ENCODE results near the gene XXYLT1.

The XXYLT1 gene

DNA sequence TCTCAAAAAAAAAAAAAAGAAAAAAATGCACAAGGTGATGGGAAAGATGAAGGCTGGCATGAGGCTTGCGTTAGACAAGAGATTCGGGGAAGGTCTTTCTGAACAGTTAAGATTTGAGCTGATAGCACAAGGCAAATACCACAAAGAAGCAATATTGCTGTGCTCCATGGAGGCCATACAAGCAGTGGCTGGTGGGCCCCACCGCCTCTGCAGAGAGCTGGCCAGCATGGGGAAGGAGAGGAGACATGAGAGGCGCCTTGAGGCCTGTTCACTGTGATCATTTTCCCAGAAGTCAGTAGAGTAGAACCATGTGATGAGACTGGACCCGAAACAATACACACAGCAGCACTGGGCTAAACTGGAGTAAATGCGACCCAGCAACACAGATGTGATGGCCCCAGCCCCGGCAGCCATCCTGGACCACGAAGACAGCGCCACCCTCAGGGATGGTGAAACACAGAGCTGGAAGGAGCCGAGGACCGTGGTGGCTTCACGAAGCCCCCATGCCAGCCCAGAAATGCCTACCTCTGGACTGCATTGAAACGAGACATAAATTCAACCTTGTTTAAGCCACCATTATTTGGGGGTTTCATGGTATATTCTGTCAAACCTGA lies 5.5 kb downstream of the XXYLT1 start:
- DNase-seq: no peak

DNA sequence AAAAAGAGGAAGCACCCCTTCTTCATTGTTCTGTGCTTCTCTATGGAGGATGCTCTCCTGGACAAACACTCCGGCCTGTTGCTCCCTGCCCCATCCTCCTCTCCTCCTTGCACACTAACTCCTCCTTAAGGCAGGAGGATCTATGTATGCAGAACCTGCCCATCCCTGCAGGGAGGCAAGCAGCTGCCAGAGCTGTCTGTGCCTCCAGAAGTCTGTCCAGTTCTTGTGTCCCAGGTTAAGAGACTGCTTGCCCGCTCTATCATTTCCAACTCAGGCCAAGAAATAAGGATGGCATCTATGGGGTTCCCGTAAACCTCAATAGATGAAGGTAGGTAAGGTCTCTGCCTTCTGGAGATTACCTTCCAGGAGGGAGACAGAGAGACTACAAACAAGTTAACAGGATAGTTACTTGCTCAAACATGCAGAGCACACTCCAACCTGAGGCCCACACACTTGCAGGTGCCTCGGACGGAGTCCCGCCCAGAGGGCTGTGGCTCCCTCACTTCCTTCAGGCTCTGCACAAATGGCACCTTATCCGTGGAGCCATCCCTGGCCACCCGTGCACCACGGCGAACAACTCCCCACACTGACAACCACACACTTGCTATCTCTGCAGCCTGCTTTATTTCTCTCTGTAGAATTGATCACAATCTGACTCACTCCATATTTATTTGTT lies 6.9 kb downstream of the XXYLT1 start:
- DNase-seq: no peak

DNA sequence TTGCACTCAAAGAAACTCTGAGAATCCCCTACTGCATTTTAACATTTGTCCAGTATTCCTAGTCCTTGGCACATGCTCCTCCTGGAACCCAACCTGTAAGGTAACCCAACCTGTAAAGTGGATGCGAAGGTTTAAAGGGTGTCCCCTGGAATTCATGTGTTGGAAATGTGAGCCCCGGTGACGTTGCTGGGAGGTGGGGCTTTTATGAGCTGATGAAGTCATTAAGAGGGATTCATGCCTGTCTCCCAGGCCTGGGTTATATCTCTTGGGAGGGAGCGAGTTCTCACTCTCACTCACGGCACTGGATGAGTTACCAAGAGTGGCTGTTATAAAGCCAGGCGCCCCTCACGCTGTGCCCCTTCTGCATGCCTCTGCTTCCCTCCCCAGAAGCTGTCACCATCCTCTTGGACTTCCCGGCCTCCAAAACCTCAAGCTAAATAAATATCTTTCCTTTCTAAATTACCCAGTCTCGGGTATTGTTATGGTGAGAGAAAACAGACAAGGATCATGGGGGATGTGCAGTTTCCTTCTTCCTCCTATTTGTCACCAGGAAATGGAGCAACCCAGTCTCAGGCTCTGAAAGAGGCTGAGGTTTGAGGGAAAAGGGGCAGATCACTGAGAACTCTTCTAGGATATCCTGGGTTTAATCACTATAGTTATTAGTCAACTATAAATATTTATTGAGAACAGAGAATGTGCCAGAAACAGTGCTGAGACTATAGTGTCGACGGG lies 7.6 kb downstream of the XXYLT1 start:
- no peak for DNase-seq

DNA sequence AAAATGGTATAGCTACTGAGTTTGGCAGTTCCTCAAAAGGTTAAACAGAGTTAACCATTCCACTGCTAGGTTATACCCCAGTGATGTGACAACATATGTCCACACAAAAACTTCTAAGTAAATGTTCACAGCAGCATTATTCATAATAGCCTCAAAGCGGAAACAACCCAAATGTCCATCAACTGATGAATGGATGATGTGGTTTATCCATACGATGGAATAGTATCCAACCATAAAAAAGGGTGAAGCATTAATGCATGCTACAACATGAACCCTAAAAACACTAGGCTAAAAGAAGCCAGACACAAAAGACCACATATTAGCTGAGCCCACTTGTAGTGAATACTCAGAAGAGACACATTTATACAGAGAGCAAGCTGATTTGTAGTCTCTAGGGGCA lies 9.0 kb downstream of the XXYLT1 start:
- DNase-seq: no peak

DNA sequence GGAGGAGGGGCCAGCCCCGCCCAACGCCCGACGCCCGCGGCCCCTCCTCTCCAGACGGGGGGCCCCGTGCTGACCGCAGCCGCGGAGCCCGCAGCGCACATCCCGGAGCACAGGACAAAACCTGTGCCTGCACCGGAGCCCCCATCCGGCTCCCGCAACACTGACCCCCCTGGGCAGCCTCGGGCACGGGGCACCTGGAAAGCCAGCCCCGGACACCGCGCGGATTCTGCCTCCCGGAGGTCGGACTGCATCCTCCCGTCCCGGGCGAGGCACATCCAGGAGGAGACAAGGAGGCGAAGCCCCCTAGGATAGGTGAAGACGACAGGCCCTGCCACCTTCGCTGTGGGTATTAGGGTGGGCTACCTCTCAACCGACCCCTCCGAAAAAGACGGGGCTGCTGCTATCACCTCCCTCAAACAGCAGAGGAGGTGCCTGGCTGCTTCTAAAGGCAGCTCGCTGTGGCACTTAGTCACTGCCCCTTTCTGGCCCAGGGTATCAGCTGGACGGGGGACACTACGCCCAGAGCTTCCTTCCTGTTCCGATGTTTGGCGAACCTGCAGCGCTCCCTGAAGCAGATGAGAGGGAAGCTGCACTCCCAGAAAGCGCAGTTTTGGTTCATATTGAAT lies 10.6 kb downstream of the XXYLT1 start:
- DNase-seq: peak in 1 of 2 experiments; percentile 22

DNA sequence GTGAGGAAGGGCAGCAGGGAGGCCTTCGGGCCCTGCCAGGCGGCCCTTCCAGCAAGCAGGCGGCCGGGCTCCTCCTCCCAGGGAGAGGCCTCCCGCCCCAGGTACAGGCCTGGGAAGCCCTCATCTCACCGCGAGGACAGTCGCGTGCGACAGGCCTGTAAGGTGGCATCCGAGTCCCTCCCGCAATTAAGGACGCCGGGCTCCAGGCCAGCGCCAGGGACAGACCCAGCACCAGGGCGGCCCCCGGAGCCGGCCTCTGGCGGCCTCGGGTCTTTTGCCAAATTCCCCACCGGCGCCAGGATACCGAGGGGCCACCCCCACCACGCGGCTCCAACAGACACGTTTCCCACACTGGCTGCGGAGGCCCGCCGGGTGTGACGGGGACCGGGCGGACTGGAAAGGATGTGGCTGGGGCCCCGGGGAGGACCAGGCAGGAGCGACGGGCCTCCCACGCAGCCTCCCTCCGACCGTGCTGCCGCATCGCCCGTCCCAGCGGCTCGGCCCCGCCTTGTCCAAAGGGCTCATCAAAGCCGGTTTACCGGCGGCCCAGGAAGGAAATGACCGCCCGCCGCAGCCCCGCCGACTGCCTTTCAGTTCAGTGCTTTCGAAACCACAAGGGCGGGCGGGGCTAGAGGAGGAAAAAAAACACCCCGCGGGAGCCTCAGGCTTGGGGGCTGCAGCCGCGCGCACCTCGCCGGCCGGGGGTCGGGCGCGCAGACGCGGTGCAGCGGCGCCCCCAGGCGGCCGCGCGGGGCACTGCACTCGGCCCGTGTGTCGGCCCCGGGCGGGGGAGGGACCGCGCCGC lies 11.3 kb downstream of the XXYLT1 start:
- DNase-seq: peak; percentile 73 to 75

DNA sequence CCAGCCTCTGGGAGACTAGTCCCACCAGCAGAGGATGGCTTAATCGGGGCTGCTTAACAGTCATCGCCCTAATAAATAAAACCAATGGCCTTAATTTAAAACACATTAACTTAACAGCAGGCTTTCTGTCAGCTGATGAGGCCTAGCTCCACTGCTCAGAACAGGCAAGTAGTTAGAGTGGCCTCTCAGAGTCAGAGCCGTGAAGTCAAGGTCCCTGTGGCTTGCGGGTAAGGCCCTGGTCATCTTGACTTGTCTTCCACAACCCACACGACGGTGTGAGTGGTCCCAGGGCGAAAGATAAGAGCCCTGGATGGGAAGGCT lies 11.8 kb downstream of the XXYLT1 start:
- no peak for DNase-seq

DNA sequence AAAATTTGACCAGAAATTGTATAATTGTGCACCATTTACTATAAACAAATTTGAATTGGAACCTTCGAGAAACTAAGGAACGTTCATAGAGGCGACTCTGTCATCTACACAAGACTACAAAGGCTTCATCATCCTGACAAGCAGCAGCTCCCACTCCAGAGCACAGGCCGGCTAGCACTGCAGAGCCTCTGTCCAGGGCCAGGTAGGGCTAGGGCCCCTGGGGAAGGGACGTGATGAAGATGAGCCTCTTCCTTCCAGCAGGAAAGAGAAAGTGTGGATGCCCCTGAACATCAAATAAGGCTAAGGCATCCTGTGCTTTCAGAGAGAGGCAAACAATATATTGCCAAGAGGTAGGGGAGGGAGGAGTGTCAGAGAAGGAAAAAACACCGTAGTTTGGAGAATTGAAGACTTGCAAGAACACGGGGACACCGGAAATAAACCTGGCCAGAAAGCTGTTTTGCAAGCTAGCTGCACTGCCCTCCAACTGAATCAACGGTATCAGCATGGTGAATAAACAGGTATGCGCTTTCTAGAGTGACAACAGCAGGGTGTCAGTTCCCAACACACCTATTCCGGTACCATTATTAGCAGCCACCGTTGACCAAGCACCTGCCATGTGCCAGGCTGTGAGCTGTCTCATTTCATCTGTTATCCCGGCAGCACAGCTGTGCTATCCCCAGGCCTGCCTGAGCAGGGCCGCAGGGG lies 12.4 kb downstream of the XXYLT1 start:
- DNase-seq: no peak

DNA sequence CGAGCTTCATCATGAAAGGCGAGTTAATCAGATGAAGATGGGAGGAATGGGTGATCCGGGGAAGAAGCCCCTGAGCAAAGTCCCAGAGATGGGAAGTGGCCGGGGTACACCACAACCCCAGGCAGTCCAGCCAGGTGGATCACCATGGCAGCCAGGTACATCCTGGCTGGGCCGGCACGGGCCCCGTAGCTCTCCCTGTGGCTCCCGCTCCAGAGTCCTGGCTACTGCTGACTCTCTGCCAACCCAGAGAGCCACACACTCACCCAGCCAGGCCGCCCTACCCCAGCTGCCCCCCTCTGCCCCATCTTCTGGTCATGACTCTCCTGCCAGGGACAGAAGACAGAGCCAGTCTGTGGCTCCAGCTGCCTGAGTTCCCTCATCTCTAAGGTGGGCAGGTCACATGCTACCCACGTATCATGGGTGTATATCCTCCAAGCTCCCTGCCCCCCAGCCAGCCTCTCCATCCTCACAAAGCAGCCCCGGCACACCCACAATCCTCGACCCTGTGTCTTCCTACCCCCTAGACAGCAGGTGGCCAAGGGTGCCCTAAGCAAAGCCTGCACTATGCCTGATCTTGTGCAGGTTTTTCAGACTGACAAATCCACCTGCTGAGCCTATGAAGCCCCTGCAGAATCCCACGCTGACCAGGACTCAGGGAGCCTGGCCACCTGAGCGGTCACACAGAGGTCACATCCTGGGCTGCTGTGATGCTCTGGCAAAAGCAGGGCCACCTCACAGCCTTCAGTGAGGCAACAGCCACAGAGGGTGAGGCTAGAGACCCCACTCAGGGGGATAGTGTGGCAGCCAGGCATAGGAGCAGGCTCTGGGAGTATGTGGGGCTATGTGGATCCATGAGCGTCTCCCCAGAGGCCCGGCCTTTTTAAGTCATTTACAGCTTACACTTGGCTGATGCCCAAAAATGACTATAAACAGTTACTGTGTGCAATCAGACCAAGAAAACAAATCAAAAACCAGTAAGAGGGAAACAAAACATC lies 13.2 kb downstream of the XXYLT1 start:
- DNase-seq: no peak

DNA sequence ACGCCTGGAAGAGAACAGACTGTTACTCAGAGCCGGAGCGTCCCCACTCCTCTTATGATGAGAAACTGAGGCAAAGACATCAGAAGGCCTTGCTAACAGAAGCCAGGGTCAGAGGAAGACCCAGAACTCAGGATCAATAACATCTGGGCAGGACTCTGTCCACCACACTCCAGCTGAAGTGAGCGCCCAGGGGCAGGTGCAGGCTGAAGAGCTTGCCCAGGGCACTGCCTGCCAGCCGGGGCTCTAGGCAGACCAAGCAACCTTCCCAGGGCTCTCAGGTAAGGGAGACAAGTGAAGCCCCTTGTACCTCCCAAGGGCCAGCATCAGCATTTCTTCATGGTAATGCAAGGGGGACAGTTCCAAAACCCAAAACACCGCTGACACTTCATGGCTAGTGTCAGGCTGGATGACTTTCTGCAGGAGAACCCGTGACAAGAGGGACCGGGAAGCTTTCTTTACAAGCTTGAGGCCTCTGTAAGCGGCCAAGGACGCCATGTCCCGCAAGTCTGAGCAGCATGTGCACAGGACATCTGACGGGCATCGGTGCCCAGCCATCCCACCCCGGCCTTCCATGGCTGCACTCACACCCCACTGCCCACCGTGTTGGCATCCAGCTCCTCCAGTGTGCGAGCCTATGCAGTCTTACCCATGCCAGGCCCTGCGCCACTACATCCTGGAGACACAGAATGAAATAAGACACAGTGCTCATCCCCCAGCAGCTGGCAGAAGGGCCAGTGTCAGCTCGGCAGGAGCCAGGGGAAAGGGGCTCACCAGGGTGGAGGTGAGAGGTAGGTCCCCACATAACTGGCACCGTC lies 14.1 kb downstream of the XXYLT1 start:
- no peak for DNase-seq

DNA sequence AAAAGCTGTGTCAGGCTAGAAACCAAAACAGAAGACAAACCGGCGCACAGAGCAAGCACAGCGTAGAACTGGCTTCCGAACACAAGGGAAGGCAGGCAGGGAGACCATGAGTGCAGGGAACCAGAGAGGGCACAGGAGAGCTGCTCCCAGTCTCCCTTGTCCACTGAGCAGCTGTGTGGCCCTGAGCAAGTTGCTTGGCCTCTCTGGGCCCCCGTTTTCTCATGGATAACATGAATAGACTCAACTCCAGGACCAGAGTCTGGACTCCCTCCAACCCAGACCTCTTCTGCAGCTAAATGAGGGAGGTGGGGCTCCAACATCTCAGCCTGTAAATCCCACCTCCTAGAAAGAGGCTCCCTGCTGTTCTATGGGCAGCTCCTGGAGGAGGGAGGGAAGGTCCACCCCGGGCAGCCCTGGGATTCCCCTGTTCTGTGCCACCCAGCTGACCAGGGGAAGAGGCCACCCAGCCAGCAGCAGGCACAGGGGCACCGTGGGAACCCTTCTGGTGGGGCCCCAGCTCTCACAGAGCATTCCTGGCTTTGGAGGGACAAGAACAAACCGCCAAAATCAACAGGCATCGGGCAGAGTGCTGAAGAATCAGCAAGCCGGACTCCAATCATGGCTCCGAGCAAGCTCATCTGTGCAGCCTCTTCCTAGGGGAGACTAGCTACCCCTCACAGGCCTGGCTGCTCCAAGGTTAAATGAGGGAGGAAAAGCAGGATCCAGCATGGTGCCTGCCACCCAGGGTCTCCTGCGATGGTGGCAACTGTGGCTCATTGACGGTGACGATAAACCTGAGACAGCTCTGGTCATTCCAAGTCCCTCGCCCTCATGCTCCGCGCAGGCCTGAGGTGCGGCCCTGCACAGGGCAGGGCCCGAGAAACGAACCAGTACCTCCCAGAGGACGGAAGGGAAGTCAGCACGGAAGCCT lies 15.1 kb downstream of the XXYLT1 start:
- no peak for DNase-seq

DNA sequence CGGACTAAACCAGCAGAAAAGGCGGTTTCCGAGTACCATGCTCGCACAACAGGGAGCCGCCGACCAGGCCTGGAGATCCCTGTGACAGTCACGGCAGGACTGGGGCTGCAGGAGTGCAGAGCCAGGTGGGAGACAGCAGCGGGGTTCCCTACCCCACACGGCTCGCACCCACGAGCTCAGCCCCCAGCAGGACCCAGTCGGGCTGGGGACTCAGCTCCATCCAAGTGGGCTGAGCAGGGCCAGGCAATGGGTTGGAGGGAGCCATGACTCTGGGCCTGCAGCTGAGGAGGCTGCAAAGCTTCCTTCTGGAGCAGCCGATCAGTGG lies 15.8 kb downstream of the XXYLT1 start:
- DNase-seq: no peak

DNA sequence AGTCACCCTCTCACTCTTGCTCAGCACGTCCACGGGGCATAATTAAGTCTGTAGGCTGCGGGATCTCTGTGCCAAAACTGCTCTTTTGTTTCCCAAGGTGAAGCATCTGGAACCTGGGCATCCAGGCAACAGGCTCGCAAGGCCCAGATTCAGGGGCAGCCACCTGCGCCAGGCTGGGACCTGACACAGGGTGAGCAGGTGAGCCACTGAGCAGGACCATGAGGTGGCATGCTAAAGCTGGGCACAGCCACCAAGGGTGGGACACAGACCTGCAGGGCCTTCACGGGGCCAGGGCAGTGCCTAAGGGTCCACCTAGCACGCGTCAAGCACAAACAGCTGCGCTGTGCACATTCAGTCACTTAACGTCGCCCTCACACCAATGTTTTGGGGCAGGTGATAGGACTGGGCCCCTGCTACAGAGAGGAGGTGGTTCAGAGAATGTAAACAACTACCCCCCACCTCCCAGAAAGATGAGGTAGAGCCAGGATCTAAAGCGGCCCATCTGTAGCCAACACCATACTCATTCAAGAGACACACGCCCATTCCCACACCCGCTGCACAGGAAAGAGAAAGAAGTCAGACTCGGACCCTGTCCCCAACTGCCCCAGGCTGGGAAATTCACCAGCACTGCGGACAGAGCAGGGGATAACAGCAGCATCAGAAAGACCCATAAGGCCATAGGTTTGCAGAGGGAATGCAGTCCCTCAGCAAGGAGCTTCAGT lies 16.3 kb downstream of the XXYLT1 start:
- DNase-seq: no peak

DNA sequence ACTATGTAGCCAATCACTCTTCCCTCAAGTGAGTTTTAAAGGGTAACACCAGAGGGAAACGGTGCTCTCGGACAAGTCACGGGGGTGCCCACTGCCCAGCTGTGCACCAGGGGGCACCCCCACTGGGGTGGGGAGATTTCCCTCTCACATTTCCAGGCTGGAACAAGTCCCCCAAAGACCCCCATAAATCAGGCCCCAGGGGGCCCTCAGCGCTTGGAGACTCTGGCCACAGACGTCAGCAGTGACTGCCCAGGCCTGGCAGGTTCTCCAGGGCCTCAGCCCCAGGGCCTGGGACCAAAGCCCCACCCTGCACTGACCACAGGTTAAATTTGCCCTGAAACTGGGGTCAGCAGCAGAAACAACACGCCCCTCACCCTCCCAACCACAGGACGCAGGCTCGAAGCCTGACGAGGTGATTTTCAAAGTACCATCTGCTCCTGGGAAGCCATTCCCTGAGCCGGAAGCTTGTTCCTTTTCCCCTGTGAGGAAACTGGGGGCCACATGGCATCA lies 17.0 kb downstream of the XXYLT1 start:
- DNase-seq: no peak

DNA sequence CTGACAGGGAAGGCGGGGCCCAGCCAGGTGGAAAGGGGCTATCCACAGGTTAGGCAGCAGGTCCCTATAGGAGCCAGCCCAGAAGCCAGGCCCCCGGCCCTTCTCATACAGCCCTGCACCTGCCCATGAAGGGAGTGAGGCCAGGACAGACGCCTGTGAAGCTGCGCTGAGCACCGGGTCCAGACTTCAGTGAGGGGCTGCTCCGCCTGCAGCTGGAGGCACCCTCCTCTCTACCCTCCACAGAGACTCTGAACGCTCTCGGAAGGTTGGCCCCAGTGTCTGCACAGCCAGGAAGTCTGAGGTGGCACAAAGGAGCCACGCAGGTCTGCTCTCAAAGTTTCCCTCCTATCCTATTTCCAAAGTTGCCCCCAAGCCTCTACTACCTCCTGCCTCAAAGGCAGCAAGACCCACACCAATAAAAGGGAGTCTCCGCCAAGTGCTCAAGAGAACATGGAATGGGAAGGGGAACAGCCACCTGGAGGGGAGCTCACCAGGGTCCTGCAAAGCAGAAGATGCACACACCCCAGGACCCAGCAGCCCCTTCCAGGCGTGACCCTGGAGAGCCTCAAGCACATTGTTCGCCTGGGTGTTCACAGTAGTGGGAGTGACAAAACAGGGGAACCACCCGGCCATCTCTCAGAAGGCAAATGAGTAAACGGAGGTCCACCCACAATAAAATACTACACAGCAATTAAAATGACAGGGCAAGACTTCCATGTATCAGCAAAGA lies 19.5 kb downstream of the XXYLT1 start:
- DNase-seq: no peak

DNA sequence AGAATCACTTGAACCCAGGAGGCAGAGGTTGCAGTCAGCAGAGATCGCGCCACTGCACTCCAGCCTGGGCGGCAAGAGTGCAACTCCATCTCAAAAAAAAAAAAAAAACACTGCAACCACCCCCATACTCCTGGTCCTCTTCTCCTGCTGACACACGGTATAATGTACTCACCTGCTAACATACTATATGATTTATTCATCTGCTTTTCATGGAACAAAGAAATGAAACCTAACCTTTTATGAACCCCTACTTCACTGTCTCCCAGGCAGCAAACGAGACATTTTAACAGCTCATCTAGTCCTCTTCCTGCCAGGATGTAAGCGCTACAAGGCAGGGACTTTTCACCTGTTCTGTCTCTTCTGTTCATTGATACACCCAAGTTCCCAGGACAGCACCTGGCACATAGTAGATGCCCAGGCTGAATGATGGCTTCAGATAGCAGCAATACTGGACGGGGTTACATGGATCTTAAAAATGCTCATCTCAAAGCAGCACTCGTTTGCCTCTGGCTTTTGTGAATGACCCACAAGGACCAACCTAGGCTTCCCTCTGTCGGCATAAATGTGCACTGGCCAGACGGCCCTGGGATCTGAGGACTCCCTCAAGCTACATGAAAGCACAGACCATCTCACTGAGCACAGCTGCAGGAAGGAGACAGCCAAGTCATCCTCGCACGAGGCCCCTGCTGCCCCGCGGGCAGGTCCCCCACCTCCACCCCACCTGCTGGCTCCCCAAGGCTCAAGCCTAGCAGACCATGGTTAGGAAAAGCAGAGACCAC lies 20.3 kb downstream of the XXYLT1 start:
- DNase-seq: no peak

Measured in activated CD4-positive, alpha-beta T cell treated with anti-CD3 and anti-CD28 coated beads, Interleukin-2, amount 50 U/mL, for 4 hours (primary cell).